ENCODE results near the gene CBX4.

CBX4 gene

DNA sequence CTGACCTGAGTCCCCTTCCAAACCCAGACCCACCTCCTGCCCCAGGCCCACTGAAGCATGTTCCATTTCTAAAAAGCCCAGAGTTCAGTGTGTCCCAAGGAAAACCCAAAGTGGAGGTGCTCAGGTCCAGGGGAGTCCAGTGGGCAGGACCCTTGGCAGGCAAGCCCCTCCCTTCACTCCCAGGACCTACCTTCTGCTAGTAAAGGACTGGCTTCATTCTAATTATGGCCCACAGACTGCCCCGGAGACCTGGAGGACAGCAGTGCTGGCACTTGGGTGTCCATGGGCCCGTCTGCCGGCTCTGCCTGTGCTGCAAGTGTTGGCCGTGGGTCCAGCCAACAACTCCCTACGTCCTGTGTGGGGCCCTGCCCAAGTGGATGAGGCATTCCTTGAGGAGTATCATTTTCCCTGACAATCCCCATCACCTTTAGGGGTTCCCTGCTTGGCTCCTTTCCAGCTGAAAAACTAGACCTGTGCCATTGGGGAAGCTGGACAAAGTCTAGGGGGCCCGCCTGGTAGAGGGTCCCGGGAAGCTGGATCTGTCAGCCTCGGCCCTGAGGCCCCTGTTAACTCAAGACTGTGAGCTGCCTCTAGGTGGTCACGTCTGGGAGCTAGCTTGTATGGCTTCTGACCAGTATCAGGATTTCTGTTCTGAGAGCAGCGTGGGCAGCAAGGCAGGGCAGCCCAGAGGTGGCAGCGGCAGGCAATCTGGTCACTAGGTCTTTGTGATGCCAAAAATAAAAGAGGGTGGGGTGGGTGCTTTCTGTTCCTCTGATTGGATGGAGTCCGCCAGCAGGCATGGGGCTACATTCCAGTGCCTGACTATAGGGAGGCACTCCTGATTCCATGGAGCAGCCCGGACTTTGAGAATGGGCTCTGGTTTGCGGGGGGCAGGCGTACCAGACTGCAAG, 53.1 kb downstream of the CBX4 start:
- no peak for DNase-seq (ENCODE audit: low read depth)

DNA sequence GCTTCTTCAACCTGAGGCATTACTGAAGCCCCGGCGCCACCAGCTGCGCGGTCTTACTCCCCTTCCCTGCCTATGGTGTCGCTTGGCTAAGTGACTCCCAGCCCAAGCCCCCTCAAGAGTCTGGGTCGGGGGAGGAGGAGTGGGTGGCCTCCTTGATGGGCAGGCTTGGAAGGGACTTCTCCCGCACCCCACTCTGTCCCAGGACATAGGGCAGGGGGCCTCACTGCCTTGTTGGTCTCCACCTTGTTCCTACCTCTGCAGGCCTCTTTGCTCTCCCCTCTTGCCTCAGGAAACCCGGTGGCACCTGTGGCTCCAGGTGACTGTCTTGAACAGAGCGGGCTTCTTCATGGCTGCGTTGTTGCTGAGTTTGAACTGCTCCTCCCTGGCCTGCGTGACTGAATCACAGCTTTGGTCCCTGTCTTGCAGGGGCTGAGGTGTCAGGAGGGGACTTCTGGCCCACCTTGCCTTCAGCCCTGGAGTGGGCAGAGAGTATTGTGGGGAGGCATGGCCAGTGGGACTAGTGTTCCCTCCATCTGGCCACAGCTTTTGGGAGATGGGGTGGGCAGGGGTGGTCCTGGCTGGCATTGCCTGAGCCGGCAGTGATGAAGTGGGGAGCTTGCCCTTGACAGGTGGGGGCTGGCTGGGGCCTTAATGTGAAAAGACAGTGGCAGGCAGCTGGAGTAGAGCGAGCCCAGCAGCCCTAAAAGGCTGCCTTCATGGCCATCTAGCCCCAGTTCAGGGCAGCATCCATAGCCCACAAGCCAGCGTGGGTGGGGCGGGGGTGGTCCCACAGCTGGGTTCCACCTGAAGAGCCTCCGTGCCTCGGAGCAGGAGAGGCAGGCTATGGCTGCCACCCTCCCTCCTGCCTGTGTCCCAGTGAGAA, 54.0 kb downstream of the CBX4 start:
- no peak for DNase-seq (ENCODE audit: low read depth)

DNA sequence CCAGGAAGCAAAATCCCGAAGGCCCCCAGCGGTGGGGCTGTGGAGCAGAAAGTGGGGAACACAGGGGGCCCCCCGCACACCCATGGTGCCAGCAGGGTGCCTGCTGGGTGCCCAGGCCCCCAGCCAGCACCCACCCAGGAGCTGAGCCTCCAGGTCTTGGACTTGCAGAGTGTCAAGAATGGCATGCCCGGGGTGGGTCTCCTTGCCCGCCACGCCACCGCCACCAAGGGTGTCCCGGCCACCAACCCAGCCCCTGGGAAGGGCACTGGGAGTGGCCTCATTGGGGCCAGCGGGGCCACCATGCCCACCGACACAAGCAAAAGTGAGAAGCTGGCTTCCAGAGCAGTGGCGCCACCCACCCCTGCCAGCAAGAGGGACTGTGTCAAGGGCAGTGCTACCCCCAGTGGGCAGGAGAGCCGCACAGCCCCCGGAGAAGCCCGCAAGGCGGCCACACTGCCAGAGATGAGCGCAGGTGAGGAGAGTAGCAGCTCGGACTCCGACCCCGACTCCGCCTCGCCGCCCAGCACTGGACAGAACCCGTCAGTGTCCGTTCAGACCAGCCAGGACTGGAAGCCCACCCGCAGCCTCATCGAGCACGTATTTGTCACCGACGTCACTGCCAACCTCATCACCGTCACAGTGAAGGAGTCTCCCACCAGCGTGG, 54.8 kb downstream of the CBX4 start:
- DNase-seq (ENCODE audit: low read depth): no peak

DNA sequence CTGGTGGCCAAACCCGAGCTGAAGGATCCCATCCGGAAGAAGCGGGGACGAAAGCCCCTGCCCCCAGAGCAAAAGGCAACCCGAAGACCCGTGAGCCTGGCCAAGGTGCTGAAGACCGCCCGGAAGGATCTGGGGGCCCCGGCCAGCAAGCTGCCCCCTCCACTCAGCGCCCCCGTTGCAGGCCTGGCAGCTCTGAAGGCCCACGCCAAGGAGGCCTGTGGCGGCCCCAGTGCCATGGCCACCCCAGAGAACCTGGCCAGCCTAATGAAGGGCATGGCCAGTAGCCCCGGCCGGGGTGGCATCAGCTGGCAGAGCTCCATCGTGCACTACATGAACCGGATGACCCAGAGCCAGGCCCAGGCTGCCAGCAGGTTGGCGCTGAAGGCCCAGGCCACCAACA, 55.3 kb downstream of the CBX4 start:
- no peak for DNase-seq (ENCODE audit: low read depth)

All from activated T-cell treated with anti-CD3 and anti-CD28 coated beads for 48 hours (primary cell).